Measurements from ENCODE around the gene MYBPC3. TPM values are rescaled to one million over a fixed set of nuclear protein-coding genes. Genes with fewer than 3 reads are reported as not detected.

The MYBPC3 gene
- total and polyA plus RNA-seq, 2 experiments from 2014 or later, result not detected

GRCh38 chr11:47285969-47286770, 66.3 kb downstream of the MYBPC3 start:
- ATAC-seq (no peak), DNase-seq (ENCODE audit: low spot score) (no peak)
- Mint-ChIP-seq H3K4me3 (no peak overlapping the region), H3K27ac (no peak overlapping the region), H3K9me3 (no peaks in the 10 kb centered on the region), H3K36me3 (ENCODE audit: low read depth) (peaks cover 79% of the 10 kb centered on the region), H3K27me3 (ENCODE audit: insufficient read depth, low read depth, poor library complexity) (no peaks in the 10 kb centered on the region), H3K4me1 (peaks cover 2% of the 10 kb centered on the region; the same call in 2 of the 3 replicates)
- no peaks in the 10 kb centered on the region for H3F3A ChIP-seq (replicated peaks; ENCODE audit: low read depth)
- no peak overlapping the region for H3K27ac ChIP-seq (ENCODE audit: low read depth)
- H2AFZ ChIP-seq, result no peak overlapping the region
- no peak overlapping the region for H3K4me2 ChIP-seq
- no peaks in the 10 kb centered on the region for H3K79me2 ChIP-seq (replicated peaks; ENCODE audit: insufficient read depth)
- H3K4me1 ChIP-seq (ENCODE audit: insufficient read depth), result no peaks in the 10 kb centered on the region
- TF ChIP-seq POLR2AphosphoS5 (IDR thresholded peaks at IDR 0.05; ENCODE audit: low read depth) (no peak), STAT1 (IDR thresholded peaks at IDR 0.05; ENCODE audit: unreplicated experiment) (no peak), JUNB (IDR thresholded peaks at IDR 0.05; ENCODE audit: unreplicated experiment) (no peak), EZH2 (IDR thresholded peaks at IDR 0.05; ENCODE audit: low read depth, unreplicated experiment) (no peak), EZH2phosphoT487 (IDR thresholded peaks at IDR 0.05; ENCODE audit: unreplicated experiment) (no peak), NANOG (IDR thresholded peaks at IDR 0.05; ENCODE audit: borderline replicate concordance) (no peak), CREB1 (CRISPR knock-in tag; IDR thresholded peaks at IDR 0.05; ENCODE audit: low read depth) (no peak), ETS1 (IDR thresholded peaks at IDR 0.05) (no peak)
- peaks cover 10% of the 10 kb centered on the region; the same call in 1 of the 2 replicates for H4K20me1 ChIP-seq (replicated peaks; ENCODE audit: insufficient read depth)
- no peak overlapping the region for H3K4me3 ChIP-seq
- peaks cover 43% of the 10 kb centered on the region for H3K36me3 ChIP-seq (ENCODE audit: insufficient read depth)
- no peaks in the 10 kb centered on the region for H3K9me2 ChIP-seq (ENCODE audit: insufficient read depth)
- no peaks in the 10 kb centered on the region for H3K27me3 ChIP-seq (ENCODE audit: insufficient read depth)

GRCh38 chr11:47284151-47284550, 68.4 kb downstream of the MYBPC3 start:
- DNase-seq (ENCODE audit: low spot score) (no peak), ATAC-seq (no peak)
- no peaks in the 10 kb centered on the region for H3K27me3 ChIP-seq (ENCODE audit: insufficient read depth)
- no peak overlapping the region for H3K4me2 ChIP-seq
- H3K27ac Mint-ChIP-seq, result no peak overlapping the region
- no peaks in the 10 kb centered on the region for H3F3A ChIP-seq (replicated peaks; ENCODE audit: low read depth)
- no peak overlapping the region for H2AFZ ChIP-seq
- no peak overlapping the region for H3K4me3 ChIP-seq
- H3K36me3 ChIP-seq (ENCODE audit: insufficient read depth), result peaks cover 37% of the 10 kb centered on the region
- H3K4me1 Mint-ChIP-seq, result peaks cover 14% of the 10 kb centered on the region
- no peaks in the 10 kb centered on the region for H3K27me3 Mint-ChIP-seq (ENCODE audit: insufficient read depth, low read depth, poor library complexity)
- H3K27ac ChIP-seq (ENCODE audit: low read depth), result no peak overlapping the region
- no peaks in the 10 kb centered on the region for H3K9me3 Mint-ChIP-seq
- no peaks in the 10 kb centered on the region for H3K9me2 ChIP-seq (ENCODE audit: insufficient read depth)
- H3K4me1 ChIP-seq (ENCODE audit: insufficient read depth), result no peaks in the 10 kb centered on the region
- no peak overlapping the region for H3K4me3 Mint-ChIP-seq
- peaks cover 75% of the 10 kb centered on the region for H3K36me3 Mint-ChIP-seq (ENCODE audit: low read depth)
- H4K20me1 ChIP-seq (replicated peaks; ENCODE audit: insufficient read depth), result peaks cover 5% of the 10 kb centered on the region; the same call in 1 of the 2 replicates
- H3K79me2 ChIP-seq (replicated peaks; ENCODE audit: insufficient read depth), result no peaks in the 10 kb centered on the region
- TF ChIP-seq JUNB (IDR thresholded peaks at IDR 0.05; ENCODE audit: unreplicated experiment) (no peak), ZNF331 (CRISPR knock-in tag; IDR thresholded peaks at IDR 0.05; ENCODE audit: low read depth) (no peak), CREB1 (CRISPR knock-in tag; IDR thresholded peaks at IDR 0.05; ENCODE audit: low read depth) (no peak), NANOG (IDR thresholded peaks at IDR 0.05; ENCODE audit: borderline replicate concordance) (no peak), EZH2phosphoT487 (IDR thresholded peaks at IDR 0.05; ENCODE audit: unreplicated experiment) (no peak), ZNF114 (CRISPR knock-in tag; IDR thresholded peaks at IDR 0.05) (no peak), ETS1 (IDR thresholded peaks at IDR 0.05) (no peak), POLR2AphosphoS5 (IDR thresholded peaks at IDR 0.05; ENCODE audit: low read depth) (no peak), ZNF462 (CRISPR knock-in tag; IDR thresholded peaks at IDR 0.05) (no peak), STAT1 (IDR thresholded peaks at IDR 0.05; ENCODE audit: unreplicated experiment) (no peak)

All from GM23338 (cell line).